ENCODE measurements around the gene LUM. TPM values are rescaled to one million over a fixed set of nuclear protein-coding genes. Genes with fewer than 3 reads are reported as not detected.

The LUM gene
- total RNA-seq, 2 donors from 2014 or later = 130 to 196 TPM

DNA sequence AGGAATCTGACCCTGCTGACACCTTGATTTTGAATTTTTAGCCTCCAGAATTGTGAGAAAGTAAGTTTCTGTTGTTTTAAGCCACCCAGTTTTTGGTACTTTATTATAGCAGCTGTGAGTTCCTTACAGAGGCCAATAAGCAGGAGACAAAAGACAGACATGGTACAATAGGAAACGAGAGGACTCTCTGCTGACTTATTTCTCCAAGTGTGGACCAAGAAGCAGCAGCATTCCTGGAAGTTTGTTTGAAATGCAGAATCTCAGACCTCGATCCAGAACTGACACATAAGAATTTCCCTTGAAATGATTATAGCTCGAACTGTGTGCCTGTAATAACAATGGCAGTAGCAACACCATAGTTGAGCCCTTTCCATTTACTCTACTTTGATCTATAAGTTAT, 31.9 kb upstream of the LUM start:
- H3K27ac ChIP-seq = peak overlapping the region in 1 of 2 donors; percentile 56
- no peaks in the 10 kb centered on the region for H3K27me3 ChIP-seq
- no peaks in the 10 kb centered on the region for H3K9me3 ChIP-seq
- DNase-seq (ENCODE audit: low spot score) = no peak
- no peak for TF ChIP-seq CTCF (IDR thresholded peaks at IDR 0.05)
- no peaks in the 10 kb centered on the region for H3K36me3 ChIP-seq
- H3K4me3 ChIP-seq = no peak overlapping the region
- H3K4me1 ChIP-seq = peaks cover 0 to 13% of the 10 kb centered on the region in 2 donors

DNA sequence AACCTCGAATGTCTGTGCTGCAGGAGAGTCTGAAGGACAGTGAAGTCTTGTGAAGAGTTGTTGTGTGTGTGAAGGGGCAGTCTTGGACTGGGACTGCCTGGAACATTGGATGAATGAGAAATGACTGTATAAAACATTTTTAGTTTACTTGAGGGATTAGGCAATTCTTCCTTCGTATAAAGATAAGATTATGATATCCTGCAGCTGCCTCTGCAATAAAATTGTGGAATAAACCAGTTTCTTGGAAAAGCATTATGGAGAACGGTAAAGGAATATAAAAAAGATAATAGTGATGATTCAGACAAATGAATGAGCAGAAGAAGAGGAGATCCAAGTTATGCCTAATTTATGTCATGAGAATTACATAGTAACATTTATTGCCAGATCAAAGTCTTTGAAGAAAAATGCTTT, 30.9 kb upstream of the LUM start:
- no peak overlapping the region for H3K4me3 ChIP-seq
- DNase-seq (ENCODE audit: low spot score) = no peak
- H3K27me3 ChIP-seq = no peaks in the 10 kb centered on the region
- no peaks in the 10 kb centered on the region for H3K9me3 ChIP-seq
- peak overlapping the region in 1 of 2 donors; percentile 56 for H3K27ac ChIP-seq
- H3K4me1 ChIP-seq = peaks cover 0 to 19% of the 10 kb centered on the region in 2 donors
- H3K36me3 ChIP-seq = no peaks in the 10 kb centered on the region
- no peak for TF ChIP-seq CTCF (IDR thresholded peaks at IDR 0.05)

DNA sequence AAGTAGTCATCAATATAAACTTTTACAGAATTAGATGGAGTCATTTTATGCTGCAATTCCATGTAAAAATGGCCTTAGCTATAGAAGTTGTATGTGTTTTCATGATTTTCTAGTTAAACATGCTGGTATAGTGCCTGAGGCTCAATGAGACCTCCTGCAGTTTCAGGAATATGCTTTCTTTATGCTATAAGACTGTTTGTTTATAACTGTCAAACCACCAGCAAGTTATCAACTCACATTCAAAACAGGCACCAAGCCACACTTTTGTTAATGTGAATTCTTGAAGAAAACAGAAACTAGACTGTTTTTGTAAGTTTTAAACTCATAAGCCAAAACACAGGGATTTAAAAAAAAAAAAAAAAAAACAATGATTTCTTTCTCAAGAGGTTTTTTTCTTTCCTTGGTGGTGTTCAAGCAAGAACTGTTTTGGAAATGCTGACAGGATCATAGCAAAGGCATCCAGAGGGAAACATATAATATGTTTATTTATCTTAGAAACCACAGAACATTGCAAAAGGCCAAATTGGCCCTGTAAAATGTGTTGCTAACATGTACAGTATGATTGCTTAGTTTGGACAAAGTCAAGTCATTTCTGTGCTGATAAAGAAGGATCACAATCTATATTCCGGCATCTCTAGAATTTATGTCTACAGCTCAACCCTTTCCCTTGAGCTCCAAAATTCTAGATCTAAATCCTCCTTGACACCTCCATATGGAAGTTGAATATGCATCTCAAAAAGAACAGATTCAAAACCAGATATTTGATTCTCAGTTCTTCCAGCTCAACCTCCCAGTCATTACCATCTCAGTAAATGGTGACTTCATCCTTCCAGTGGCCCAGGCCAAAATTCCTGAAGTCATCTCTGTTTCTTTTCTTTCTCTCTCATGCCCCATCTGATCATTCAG, 29.0 kb upstream of the LUM start:
- Histone ChIP-seq H3K9me3 (no peaks in the 10 kb centered on the region), H3K27me3 (no peaks in the 10 kb centered on the region), H3K36me3 (no peaks in the 10 kb centered on the region), H3K27ac (peak overlapping the region; percentile 57 to 68), H3K4me1 (peaks cover 0 to 19% of the 10 kb centered on the region in 2 donors), H3K4me3 (no peak overlapping the region)
- no peak for TF ChIP-seq CTCF (IDR thresholded peaks at IDR 0.05)
- DNase-seq (ENCODE audit: low spot score) = no peak

- TF ChIP-seq CTCF (IDR thresholded peaks at IDR 0.05) = no peak
- Histone ChIP-seq H3K4me1 (peaks cover 0 to 19% of the 10 kb centered on the region in 2 donors), H3K36me3 (no peaks in the 10 kb centered on the region), H3K27me3 (no peaks in the 10 kb centered on the region), H3K27ac (peak overlapping the region; percentile 57 to 68), H3K9me3 (no peaks in the 10 kb centered on the region), H3K4me3 (no peak overlapping the region)
- DNase-seq (ENCODE audit: low spot score) = no peak
These were observed 28.0 kb upstream of the LUM start for GRCh38 chr12:91139286-91139685.

DNA sequence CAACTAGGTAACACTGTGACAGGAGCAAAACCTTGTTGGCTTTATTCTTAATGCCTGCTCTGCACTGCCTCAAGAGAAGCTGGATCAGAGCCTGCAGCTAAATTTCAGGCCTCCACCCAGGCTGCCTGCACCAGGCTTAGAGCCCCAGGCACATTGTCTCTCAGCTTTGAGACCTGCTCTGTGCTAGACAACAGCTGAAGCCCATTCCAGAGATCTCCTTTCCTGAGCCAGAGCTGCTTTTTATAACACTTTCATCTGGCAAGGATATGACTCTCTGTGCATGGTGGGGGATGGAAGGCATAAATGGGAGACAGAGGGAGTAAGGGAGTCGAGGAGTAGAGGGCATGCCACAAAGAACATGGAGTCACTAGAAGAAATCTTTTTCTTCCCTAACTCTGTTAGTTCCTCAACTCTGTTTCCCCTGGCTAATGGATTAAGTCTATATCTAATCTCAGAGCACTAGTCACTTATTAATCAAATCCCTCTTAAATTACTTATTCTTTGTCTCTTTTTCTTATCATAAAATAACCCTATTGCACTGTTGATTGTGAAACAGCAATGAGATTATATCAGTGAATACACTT, 27.1 kb upstream of the LUM start:
- H3K4me1 ChIP-seq = peaks cover 0 to 19% of the 10 kb centered on the region in 2 donors
- H3K9me3 ChIP-seq = no peaks in the 10 kb centered on the region
- no peak for TF ChIP-seq CTCF (IDR thresholded peaks at IDR 0.05)
- DNase-seq (ENCODE audit: low spot score) = no peak
- no peaks in the 10 kb centered on the region for H3K27me3 ChIP-seq
- no peaks in the 10 kb centered on the region for H3K36me3 ChIP-seq
- H3K27ac ChIP-seq = peak overlapping the region; percentile 57 to 68
- H3K4me3 ChIP-seq = no peak overlapping the region

Data from right atrium auricular region (tissue), 2 donors.